Measurements from ENCODE around the gene SYNJ2. TPM values are rescaled to one million over a fixed set of nuclear protein-coding genes. Genes with fewer than 3 reads are reported as not detected.

SYNJ2 gene, protein sequence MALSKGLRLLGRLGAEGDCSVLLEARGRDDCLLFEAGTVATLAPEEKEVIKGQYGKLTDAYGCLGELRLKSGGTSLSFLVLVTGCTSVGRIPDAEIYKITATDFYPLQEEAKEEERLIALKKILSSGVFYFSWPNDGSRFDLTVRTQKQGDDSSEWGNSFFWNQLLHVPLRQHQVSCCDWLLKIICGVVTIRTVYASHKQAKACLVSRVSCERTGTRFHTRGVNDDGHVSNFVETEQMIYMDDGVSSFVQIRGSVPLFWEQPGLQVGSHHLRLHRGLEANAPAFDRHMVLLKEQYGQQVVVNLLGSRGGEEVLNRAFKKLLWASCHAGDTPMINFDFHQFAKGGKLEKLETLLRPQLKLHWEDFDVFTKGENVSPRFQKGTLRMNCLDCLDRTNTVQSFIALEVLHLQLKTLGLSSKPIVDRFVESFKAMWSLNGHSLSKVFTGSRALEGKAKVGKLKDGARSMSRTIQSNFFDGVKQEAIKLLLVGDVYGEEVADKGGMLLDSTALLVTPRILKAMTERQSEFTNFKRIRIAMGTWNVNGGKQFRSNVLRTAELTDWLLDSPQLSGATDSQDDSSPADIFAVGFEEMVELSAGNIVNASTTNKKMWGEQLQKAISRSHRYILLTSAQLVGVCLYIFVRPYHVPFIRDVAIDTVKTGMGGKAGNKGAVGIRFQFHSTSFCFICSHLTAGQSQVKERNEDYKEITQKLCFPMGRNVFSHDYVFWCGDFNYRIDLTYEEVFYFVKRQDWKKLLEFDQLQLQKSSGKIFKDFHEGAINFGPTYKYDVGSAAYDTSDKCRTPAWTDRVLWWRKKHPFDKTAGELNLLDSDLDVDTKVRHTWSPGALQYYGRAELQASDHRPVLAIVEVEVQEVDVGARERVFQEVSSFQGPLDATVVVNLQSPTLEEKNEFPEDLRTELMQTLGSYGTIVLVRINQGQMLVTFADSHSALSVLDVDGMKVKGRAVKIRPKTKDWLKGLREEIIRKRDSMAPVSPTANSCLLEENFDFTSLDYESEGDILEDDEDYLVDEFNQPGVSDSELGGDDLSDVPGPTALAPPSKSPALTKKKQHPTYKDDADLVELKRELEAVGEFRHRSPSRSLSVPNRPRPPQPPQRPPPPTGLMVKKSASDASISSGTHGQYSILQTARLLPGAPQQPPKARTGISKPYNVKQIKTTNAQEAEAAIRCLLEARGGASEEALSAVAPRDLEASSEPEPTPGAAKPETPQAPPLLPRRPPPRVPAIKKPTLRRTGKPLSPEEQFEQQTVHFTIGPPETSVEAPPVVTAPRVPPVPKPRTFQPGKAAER (N-terminal part only)
- total RNA-seq (2021; ENCODE audit: unreplicated experiment) (70.0 TPM), Bru-seq, nascent RNA (percentile 88 among the genes with signal in this experiment), BruChase-seq, experiment 1, labeled RNA remaining after a 2-hour chase (percentile 81 among the genes with signal in this experiment), BruChase-seq, experiment 2, labeled RNA remaining after a 6-hour chase (percentile 82 among the genes with signal in this experiment)
- 38.7 TPM for polyA plus RNA-seq (2012; ENCODE audit: insufficient read length)
- long read RNA-seq, full-length matches to known transcripts, result 27 of 99 reads
- long read RNA-seq, partial matches to known transcripts, result 34 of 99 reads
- long read RNA-seq, other reads (novel, unspliced or antisense), result 38 of 99 reads

DNA sequence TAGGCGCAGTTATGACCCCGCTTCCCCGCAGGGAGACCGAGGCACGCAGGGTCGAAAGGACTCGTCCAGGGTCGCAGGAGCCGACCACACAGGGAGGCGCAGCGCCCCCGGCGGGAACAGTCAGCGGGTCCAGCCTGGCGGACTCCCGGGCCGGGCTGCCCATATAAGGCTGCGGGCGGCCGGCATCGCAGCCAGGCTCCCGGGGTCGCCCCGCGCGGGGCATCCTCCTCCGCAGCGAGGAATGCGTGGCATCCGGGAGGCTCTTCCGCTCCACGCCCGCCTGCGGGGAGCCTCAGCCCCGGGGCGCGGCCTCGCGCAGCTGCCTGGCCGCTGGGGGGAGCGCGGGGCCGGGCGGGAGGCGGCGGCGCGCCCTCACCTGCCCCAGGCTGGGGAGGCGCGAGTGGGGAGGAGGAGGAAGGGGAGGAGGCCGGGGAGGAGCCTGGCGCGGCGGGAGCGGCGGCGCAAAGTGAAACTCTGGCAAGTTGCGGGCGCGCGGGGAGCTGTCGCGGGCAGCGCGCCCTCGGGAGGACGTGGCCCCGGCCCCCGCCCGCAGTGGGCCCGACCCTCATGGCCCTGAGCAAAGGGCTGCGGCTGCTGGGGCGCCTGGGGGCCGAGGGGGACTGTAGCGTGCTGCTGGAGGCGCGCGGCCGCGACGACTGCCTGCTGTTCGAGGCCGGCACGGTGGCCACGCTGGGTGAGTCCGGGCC is at the start of gene SYNJ2:
Gene SYNJ2 (plus strand): TSS at position 469 of the 707 bp plus-strand sequence. CDS start 99 bp downstream, at position 568.
- Histone ChIP-seq H3K4me1 (ENCODE audit: control insufficient read depth, insufficient read depth, low read length) (peaks cover 33% of the 10 kb centered on the region), H3K27ac (ENCODE audit: low read length) (peak within 1 kb of the TSS; percentile 97), H3K4me3 (ENCODE audit: low read depth in 2 of 2, low read length in 2 of 2) (peak within 1 kb of the TSS; percentile 62 to 81), H3K27me3 (ENCODE audit: control insufficient read depth, insufficient read depth, low read length) (no peaks in the 10 kb centered on the region), H3K36me3 (ENCODE audit: control insufficient read depth, insufficient read depth, low read length) (no peaks in the 10 kb centered on the region; the same call in none of the 2 replicates), H3K9me3 (ENCODE audit: control insufficient read depth, insufficient read depth, low read depth, low read length) (no peaks in the 10 kb centered on the region)
- intact Hi-C loops (cut with micrococcal nuclease; ENCODE audit: unreplicated experiment), result loop anchor here (5.0 kb wide), 1 partner anchor 61 kb away; no protein-coding TSS in a partner anchor
- no TSS peak for BruUV-seq (replicated peaks)
- no peak for DNase-seq (ENCODE audit: low read depth, low spot score)
- ATAC-seq, result peak; percentile 85
- in situ Hi-C loops (cut with HindIII; ENCODE audit: low pct_unique_long_range_greater_than_20kb, low sequenced_read_pairs), result no loop called here
- ChIA-PET POLR2A (interaction anchor here (0.6 kb wide), 1 partner anchor 37 kb away, joined by 3 read pairs; no protein-coding TSS in a partner anchor), CTCF (interaction anchor here (0.9 kb wide), 1 partner anchor 44 kb away, joined by 3 read pairs; no protein-coding TSS in a partner anchor)
- peak; percentile 22; the same call in 1 of the 2 replicates for TF ChIP-seq SIN3A (IDR thresholded peaks at IDR 0.05; ENCODE audit: borderline replicate concordance, insufficient read depth, low read depth, low read length)
- no peak; the same call in 1 of the 2 replicates for TF ChIP-seq POLR2AphosphoS5 (IDR thresholded peaks at IDR 0.05; ENCODE audit: low read depth, low read length)
- TF ChIP-seq REST (IDR thresholded peaks at IDR 0.05; ENCODE audit: insufficient read depth in 1 of 2, low read depth in 2 of 2, low read length in 1 of 2), result peak in 1 of 2 experiments; percentile 25; a peak in 1 of 4 replicates
- TF ChIP-seq, protein P1, sequence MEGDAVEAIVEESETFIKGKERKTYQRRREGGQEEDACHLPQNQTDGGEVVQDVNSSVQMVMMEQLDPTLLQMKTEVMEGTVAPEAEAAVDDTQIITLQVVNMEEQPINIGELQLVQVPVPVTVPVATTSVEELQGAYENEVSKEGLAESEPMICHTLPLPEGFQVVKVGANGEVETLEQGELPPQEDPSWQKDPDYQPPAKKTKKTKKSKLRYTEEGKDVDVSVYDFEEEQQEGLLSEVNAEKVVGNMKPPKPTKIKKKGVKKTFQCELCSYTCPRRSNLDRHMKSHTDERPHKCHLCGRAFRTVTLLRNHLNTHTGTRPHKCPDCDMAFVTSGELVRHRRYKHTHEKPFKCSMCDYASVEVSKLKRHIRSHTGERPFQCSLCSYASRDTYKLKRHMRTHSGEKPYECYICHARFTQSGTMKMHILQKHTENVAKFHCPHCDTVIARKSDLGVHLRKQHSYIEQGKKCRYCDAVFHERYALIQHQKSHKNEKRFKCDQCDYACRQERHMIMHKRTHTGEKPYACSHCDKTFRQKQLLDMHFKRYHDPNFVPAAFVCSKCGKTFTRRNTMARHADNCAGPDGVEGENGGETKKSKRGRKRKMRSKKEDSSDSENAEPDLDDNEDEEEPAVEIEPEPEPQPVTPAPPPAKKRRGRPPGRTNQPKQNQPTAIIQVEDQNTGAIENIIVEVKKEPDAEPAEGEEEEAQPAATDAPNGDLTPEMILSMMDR (IDR thresholded peaks at IDR 0.05), result peak; percentile 90
